OCI-LY7 (cell line): ENCODE results near the gene TRIM16.
"Not testable (repeated sequence)": the region's sequence is repeated elsewhere in the genome, so short reads cannot be mapped to it uniquely, and the experiment has no call there.

ENCODE experiments used
- EZH2phosphoT487 ChIP-seq: fragments of 200-600 bp; sonication (generic); IDR thresholded peaks from 2 replicates; pipeline ENCODE4 v1.6.1; 2018; ENCODE audit warnings: low read depth, borderline replicate concordance, mild to moderate bottlenecking, mixed run types, antibody characterized with exemption, low read length, moderate library complexity, mixed read lengths
- TF ChIP-seq, protein P1 (sequence below): fragments of 200-600 bp; sonication (generic); conservative IDR thresholded peaks from 2 replicates; pipeline ENCODE4 v1.5.1; 2014; ENCODE audit warnings: mild to moderate bottlenecking, antibody characterized with exemption, low read length, moderate library complexity, mixed read lengths

DNA sequence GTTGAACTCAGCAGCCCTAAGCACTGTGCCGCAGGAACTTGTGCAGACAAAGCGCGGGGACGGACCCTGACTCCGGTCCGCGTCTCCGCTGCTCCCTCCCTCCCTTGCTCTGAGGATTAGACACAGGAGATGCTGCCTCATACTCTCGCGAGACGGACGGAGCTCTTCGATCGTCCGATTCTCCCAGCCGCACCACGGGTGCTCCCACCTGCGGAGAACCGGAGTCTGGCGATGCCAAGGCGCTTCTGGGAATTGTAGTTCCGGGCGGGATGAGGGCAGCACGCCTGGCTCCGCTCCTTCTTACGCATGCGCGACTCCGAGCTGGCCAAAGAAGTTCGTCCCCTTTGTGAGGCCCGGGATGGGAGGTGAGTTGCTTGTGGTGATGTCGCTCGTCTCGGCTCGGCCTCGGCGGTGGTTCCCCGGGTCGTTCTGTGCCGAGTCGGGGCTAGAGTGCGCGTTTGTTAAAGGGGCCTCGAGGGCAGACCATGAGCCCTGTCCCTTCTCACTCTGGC is 15.4 kb upstream of the TRIM16 start, which contains the start of gene ZNF286A:
- TF ChIP-seq, protein P1, sequence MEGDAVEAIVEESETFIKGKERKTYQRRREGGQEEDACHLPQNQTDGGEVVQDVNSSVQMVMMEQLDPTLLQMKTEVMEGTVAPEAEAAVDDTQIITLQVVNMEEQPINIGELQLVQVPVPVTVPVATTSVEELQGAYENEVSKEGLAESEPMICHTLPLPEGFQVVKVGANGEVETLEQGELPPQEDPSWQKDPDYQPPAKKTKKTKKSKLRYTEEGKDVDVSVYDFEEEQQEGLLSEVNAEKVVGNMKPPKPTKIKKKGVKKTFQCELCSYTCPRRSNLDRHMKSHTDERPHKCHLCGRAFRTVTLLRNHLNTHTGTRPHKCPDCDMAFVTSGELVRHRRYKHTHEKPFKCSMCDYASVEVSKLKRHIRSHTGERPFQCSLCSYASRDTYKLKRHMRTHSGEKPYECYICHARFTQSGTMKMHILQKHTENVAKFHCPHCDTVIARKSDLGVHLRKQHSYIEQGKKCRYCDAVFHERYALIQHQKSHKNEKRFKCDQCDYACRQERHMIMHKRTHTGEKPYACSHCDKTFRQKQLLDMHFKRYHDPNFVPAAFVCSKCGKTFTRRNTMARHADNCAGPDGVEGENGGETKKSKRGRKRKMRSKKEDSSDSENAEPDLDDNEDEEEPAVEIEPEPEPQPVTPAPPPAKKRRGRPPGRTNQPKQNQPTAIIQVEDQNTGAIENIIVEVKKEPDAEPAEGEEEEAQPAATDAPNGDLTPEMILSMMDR: not testable (repeated sequence)
- not testable (repeated sequence) for TF ChIP-seq EZH2phosphoT487
